RWPE2 (cell line): ENCODE results near the gene TCP10L.
"Not testable (repeated sequence)": the region's sequence is repeated elsewhere in the genome, so short reads cannot be mapped to it uniquely, and the experiment has no call there.

ENCODE experiments used
- ATAC-seq: fragments of 200-7000 bp; cut with Tn5 transposase; 3 replicates; pipeline ENCODE4 v1.9.1; 2021; ENCODE audit warnings: low read depth
- DNase-seq: peaks from one replicate; pipeline ENCODE4 v3.0.0-alpha.2; 2020; ENCODE audit warnings: low spot score
- H3K27ac ChIP-seq: fragments of 450-650 bp; 2 replicates; pipeline ENCODE4 v1.5.1; 2017; ENCODE audit warnings: mild to moderate bottlenecking; ENCODE audit not compliant: poor library complexity, severe bottlenecking
- H3K27me3 ChIP-seq: fragments of 250-450 bp; sonication (Bioruptor Pico); 2 replicates; pipeline ENCODE4 v1.5.1; 2021; ENCODE audit warnings: mild to moderate bottlenecking, moderate library complexity; ENCODE audit not compliant: insufficient read depth, poor library complexity, severe bottlenecking
- H3K36me3 ChIP-seq: fragments of 250-450 bp; sonication (Bioruptor Pico); 2 replicates; pipeline ENCODE4 v1.5.1; 2020; ENCODE audit warnings: low read depth, mild to moderate bottlenecking, moderate library complexity
- H3K4me1 ChIP-seq: fragments of 250-450 bp; sonication (Bioruptor Pico); 2 replicates; pipeline ENCODE4 v1.5.1; 2021; ENCODE audit warnings: mild to moderate bottlenecking, moderate library complexity; ENCODE audit not compliant: insufficient read depth, poor library complexity, severe bottlenecking
- H3K4me3 ChIP-seq: fragments of 250-450 bp; sonication (Bioruptor Pico); 2 replicates; pipeline ENCODE4 v1.5.1; 2021; ENCODE audit warnings: mild to moderate bottlenecking, moderate library complexity; ENCODE audit not compliant: severe bottlenecking
- H3K9me3 ChIP-seq: fragments of 250-450 bp; sonication (Bioruptor Pico); 2 replicates; pipeline ENCODE4 v1.5.1; 2021; ENCODE audit warnings: mild to moderate bottlenecking, moderate library complexity; ENCODE audit not compliant: severe bottlenecking
- TF ChIP-seq, protein P1 (sequence below): fragments of 450-650 bp; IDR thresholded peaks from one replicate; pipeline ENCODE4 v1.5.1; 2017; ENCODE audit warnings: mild to moderate bottlenecking, moderate library complexity; ENCODE audit not compliant: poor library complexity, severe bottlenecking

Gene TCP10L

DNA sequence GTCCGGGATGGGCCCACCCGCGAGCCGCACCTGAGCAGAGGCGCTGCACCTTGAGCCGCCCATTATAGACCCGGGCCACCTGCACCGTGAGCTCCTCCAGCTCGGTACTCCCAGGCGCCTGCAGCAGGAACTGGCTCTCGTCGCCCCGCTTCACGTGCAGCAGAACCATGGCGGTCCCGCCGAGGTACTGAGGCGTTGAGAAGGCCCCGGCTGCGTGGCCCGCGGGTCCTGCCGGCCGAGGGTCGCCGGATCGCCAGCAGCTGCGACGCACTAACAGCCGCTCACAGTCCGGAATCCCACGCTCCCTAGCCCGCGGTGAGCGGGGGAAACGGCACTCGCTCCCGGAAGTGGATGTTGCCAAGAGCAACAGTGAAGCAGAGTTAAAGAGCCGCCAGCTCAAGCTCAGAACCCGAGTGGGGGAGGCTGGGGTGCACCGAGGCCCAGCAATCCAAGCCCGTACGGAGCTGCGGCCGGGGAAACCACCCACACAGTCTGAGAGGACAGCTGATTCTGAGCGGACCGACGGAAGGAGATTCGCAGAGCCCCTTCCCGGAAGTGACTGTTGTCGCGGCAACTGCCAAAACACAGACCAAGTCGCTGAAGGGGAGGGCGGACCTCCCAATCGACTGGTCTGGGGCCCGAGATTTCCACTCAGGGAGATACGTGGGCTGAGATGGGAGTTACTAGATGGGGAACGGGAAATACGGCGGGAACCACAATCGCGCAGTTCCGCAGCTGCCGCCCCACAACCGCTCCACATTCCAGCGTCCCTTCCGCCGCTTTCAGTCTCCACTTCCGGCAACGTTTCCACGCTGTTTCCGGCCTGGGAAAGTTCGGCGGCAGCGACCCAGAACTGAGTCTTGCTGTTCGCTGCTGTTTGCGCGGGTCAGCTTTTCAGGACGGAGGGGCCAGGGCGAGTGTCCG lies 27.0 kb upstream of the TCP10L start, which contains the start of gene CFAP298:
Gene CFAP298, minus strand, starts transcription at position 303 of the 924 bp plus-strand sequence. Its CDS starts 134 bp downstream, at position 169.
- peaks cover 6% of the 10 kb centered on the region for H3K4me1 ChIP-seq
- peaks cover 27% of the 10 kb centered on the region for H3K36me3 ChIP-seq
- H3K27ac ChIP-seq: peak within 1 kb of the TSS; percentile 87
- peak within 1 kb of the TSS; percentile 94 for H3K4me3 ChIP-seq
- ATAC-seq: peak; percentile 95
- TF ChIP-seq, protein P1, sequence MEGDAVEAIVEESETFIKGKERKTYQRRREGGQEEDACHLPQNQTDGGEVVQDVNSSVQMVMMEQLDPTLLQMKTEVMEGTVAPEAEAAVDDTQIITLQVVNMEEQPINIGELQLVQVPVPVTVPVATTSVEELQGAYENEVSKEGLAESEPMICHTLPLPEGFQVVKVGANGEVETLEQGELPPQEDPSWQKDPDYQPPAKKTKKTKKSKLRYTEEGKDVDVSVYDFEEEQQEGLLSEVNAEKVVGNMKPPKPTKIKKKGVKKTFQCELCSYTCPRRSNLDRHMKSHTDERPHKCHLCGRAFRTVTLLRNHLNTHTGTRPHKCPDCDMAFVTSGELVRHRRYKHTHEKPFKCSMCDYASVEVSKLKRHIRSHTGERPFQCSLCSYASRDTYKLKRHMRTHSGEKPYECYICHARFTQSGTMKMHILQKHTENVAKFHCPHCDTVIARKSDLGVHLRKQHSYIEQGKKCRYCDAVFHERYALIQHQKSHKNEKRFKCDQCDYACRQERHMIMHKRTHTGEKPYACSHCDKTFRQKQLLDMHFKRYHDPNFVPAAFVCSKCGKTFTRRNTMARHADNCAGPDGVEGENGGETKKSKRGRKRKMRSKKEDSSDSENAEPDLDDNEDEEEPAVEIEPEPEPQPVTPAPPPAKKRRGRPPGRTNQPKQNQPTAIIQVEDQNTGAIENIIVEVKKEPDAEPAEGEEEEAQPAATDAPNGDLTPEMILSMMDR: no peak
- no peaks in the 10 kb centered on the region for H3K27me3 ChIP-seq
- no peaks in the 10 kb centered on the region for H3K9me3 ChIP-seq
- DNase-seq: peak; percentile 93

DNA sequence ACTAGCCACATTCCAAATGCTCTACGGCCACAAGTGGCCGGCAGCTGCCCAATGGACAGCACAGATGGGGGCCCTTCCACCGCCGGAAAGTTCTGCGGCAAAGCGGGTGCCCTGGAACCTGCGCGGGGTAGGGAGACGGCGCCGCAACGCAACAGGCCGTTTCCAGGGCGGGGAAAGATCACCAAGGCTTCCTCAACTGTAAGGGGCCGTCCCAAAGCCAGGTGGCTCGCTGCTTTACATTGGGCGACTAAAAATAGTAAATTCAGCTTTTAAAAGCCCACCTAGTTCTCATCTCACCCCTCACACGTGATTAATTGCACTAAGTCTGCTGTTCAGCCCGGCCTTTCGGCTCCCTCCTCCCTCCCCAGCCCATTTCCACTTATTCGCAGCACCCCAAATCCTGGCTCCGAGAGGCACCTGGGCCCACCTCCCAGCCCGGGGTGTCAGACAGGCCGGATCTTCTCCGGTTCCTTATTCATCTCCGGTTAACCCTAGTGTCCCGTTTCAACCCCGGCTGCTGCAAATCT lies 26.2 kb upstream of the TCP10L start:
- ATAC-seq: peak; percentile 21; the same call in 2 of the 3 replicates
- peak overlapping the region; percentile 94 for H3K4me3 ChIP-seq
- TF ChIP-seq, protein P1: no peak
- no peaks in the 10 kb centered on the region for H3K27me3 ChIP-seq
- H3K4me1 ChIP-seq: peaks cover 6% of the 10 kb centered on the region
- no peaks in the 10 kb centered on the region for H3K9me3 ChIP-seq
- peaks cover 35% of the 10 kb centered on the region for H3K36me3 ChIP-seq
- no peak for DNase-seq
- peak overlapping the region; percentile 87 for H3K27ac ChIP-seq

DNA sequence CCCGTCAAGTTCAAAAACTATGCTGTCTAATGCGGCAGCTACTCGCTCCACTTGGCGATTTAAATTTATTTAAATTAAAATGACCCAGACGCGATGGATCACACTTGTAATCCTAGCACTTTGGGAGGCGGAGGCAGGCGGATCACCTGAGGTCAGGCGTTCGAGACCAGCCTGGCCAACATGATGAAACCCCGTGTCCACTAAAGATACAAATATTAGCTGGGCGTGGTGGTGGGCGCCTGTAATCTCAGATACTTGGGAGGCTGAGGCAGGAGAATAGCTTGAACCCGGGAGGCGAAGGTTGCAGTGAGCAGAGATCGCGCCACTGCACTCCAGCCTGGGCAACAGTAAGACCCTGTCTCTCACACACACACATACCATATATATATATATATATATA lies 25.6 kb upstream of the TCP10L start:
- peaks cover 41% of the 10 kb centered on the region for H3K36me3 ChIP-seq
- H3K9me3 ChIP-seq, H3K4me1 ChIP-seq, H3K27me3 ChIP-seq, ATAC-seq, DNase-seq, H3K27ac ChIP-seq: not testable (repeated sequence)
- peak overlapping the region; percentile 94 for H3K4me3 ChIP-seq

DNA sequence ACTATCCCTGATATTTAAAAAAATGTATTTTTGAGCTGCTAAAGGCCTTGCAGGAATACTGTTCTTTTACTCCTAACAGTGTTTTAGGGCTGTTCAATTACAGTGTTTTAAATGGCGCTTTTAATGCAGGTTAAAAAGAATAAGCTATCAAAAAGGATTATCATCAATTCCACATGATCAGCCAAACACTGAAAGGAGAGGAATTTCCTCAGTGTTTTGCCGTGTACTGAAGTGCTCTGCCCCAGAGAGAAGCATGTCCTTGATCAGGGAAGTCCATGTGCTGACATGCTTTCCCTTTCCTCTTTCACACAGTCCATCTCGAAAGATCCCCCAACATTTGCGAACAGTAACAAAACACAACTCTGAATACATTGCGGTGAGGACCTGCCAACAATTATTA lies 23.5 kb upstream of the TCP10L start:
- no peak overlapping the region for H3K27ac ChIP-seq
- no peaks in the 10 kb centered on the region for H3K27me3 ChIP-seq
- TF ChIP-seq, protein P1: no peak
- ATAC-seq: no peak
- peaks cover 60% of the 10 kb centered on the region for H3K36me3 ChIP-seq
- H3K4me1 ChIP-seq: peaks cover 6% of the 10 kb centered on the region
- H3K9me3 ChIP-seq: no peaks in the 10 kb centered on the region
- DNase-seq: no peak
- H3K4me3 ChIP-seq: no peak overlapping the region

DNA sequence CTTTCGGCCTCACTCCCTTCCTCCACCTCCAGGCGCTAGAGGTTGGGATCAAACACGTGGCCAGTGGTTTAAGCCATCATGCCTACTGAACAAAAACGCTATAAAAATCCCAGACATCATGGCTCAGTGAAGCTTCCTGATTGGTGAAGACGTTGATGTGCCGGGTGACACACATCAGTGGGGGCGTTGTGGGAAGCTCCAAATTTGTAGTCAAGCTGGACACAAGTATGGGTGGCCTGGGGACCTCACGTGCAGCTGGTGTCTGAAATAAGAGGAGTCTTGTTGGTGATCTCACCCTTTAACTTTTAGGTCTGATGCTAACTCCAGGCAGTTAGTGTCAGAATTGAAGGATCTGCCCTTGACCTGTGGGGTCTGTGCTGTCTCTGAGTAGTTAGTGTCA lies 20.1 kb upstream of the TCP10L start:
- Histone ChIP-seq H3K9me3 (no peaks in the 10 kb centered on the region), H3K4me1 (peaks cover under 1% of the 10 kb centered on the region), H3K27me3 (no peaks in the 10 kb centered on the region), H3K4me3 (no peak overlapping the region), H3K27ac (no peak overlapping the region), H3K36me3 (peaks cover 83% of the 10 kb centered on the region)
- ATAC-seq (no peak), DNase-seq (no peak)
- TF ChIP-seq, protein P1: no peak
